NCI-H524 (cell line): ENCODE measurements around the gene NMT1.

Experiments used
- DNase-seq, 2 experiments: peaks; one replicate each; lab custom pipeline; 2025; lab: John Stamatoyannopoulos, UW

NMT1 gene

GRCh38 chr17:45104907-45105624, 43.9 kb downstream of the NMT1 start:
- DNase-seq = no peak

GRCh38 chr17:45106096-45106495, 45.0 kb downstream of the NMT1 start:
- DNase-seq = no peak

- DNase-seq = no peak
Measured at GRCh38 chr17:45106582-45106981, 45.5 kb downstream of the NMT1 start.

GRCh38 chr17:45107293-45108010, 46.3 kb downstream of the NMT1 start:
- DNase-seq = no peak

- DNase-seq = no peak
Measured at GRCh38 chr17:45108051-45108450, 46.9 kb downstream of the NMT1 start.

- DNase-seq = no peak
Measured at GRCh38 chr17:45108595-45109521, 47.7 kb downstream of the NMT1 start.

GRCh38 chr17:45110676-45111611, 49.8 kb downstream of the NMT1 start:
- no peak for DNase-seq

- DNase-seq = no peak
Measured at GRCh38 chr17:45111850-45112249, 50.7 kb downstream of the NMT1 start.

- no peak for DNase-seq
Measured at GRCh38 chr17:45112559-45113423, 51.7 kb downstream of the NMT1 start.

- DNase-seq = no peak
Measured at GRCh38 chr17:45113424-45113754, 52.3 kb downstream of the NMT1 start.

GRCh38 chr17:45114117-45114932, 53.2 kb downstream of the NMT1 start:
- no peak for DNase-seq

GRCh38 chr17:45115015-45115625, 54.0 kb downstream of the NMT1 start:
- no peak for DNase-seq

GRCh38 chr17:45115871-45116270, 54.8 kb downstream of the NMT1 start:
- no peak for DNase-seq

- DNase-seq = peak; percentile 70 to 92
Measured at GRCh38 chr17:45116434-45117016, 55.4 kb downstream of the NMT1 start.

GRCh38 chr17:45117334-45117733, 56.2 kb downstream of the NMT1 start:
- DNase-seq = no peak

- no peak for DNase-seq
Measured at GRCh38 chr17:45117848-45118646, 56.9 kb downstream of the NMT1 start.

GRCh38 chr17:45118691-45119090, 57.6 kb downstream of the NMT1 start:
- DNase-seq = no peak

- no peak for DNase-seq
Measured at GRCh38 chr17:45119964-45120363, 58.8 kb downstream of the NMT1 start.
